Tibial nerve (tissue), 4 donors: ENCODE results near the gene GSTA4. TPM values are rescaled to one million over a fixed set of nuclear protein-coding genes. Genes with fewer than 3 reads are reported as not detected.

Experiments used
- DNase-seq, 2 donors: peaks; one replicate each; pipeline ENCODE4 v3.0.0-alpha.2; 2019; ENCODE audit warnings: low spot score in 2 of 2
- H3K27ac ChIP-seq, 4 donors: fragments of 200-600 bp; sonication (generic) in 3 of 4; one replicate each; pipeline ENCODE4 v1.5.1; 2017 to 2019; ENCODE audit warnings: mild to moderate bottlenecking in 1 of 4
- H3K27me3 ChIP-seq, 2 donors: fragments of 200-600 bp; sonication (generic) in 1 of 2; one replicate each; pipeline versions ENCODE4 v1.5.1 to v1.6.0; 2017 to 2019
- H3K36me3 ChIP-seq, 3 donors: fragments of 200-600 bp; sonication (generic); one replicate each; pipeline ENCODE4 v1.5.1; 2018 to 2019
- H3K4me1 ChIP-seq, 4 donors: fragments of 200-600 bp; sonication (generic) in 3 of 4; one replicate each; pipeline ENCODE4 v1.5.1; 2017 to 2019
- H3K4me3 ChIP-seq, 4 donors: fragments of 200-600 bp; sonication (generic) in 3 of 4; one replicate each; pipeline ENCODE4 v1.5.1; 2017 to 2019; ENCODE audit warnings: mild to moderate bottlenecking in 1 of 4, moderate library complexity in 1 of 4
- H3K9me3 ChIP-seq, 4 donors: fragments of 200-600 bp; sonication (generic) in 3 of 4; one replicate each; pipeline ENCODE4 v1.5.1; 2017 to 2019
- CTCF ChIP-seq, 5 experiments: fragments of 200-600 bp in 3 of 5; fragments of 450-650 bp in 2 of 5; sonication (generic) in 3 of 5; IDR thresholded peaks; one replicate each; pipeline ENCODE4 v1.5.1; 2016 to 2019; ENCODE audit warnings: antibody characterized with exemption in 5 of 5, mild to moderate bottlenecking in 3 of 5, moderate library complexity in 2 of 5
- EP300 ChIP-seq, 2 donors: sonication (generic); formaldehyde crosslinking; IDR thresholded peaks; one replicate each; pipeline ENCODE4 v1.6.1; 2017; ENCODE audit warnings: antibody characterized with exemption in 2 of 2, mild to moderate bottlenecking in 1 of 2
- POLR2A ChIP-seq, 2 donors: fragments of 450-650 bp; IDR thresholded peaks; one replicate each; pipeline ENCODE4 v1.6.1; 2017; ENCODE audit warnings: antibody characterized with exemption in 2 of 2, mild to moderate bottlenecking in 2 of 2, moderate library complexity in 2 of 2
- whole genome bisulfite sequencing, 2 donors: methylation state at CpG; one replicate each; pipeline ENCODE4 v1.1.5; 2018; 5-methylcytosine and 5-hydroxymethylcytosine counted together
- total RNA-seq, 4 donors: library from RNA; depleted of rRNA; stranded (reverse); fragments of >200 nt; gene quantifications; one replicate each; pipeline ENCODE4 v1.1.0, GENCODE V29; 2016

GSTA4 gene
- total RNA-seq, 4 donors from 2014 or later, result 24.3 to 34.7 (median 29.1) TPM

- TF ChIP-seq CTCF (IDR thresholded peaks at IDR 0.05) (no peak), POLR2A (IDR thresholded peaks at IDR 0.05) (no peak), EP300 (IDR thresholded peaks at IDR 0.05) (no peak)
- Histone ChIP-seq H3K9me3 (no peaks in the 10 kb centered on the region), H3K27ac (no peak overlapping the region), H3K4me3 (no peak overlapping the region), H3K4me1 (peaks cover 0 to 44% (median 14%) of the 10 kb centered on the region in 4 donors), H3K27me3 (no peaks in the 10 kb centered on the region), H3K36me3 (peaks cover 0 to 44% (median 7%) of the 10 kb centered on the region in 3 donors)
- 85 to 88% methylated on average over 4 of the region's 4 CpGs for WGBS, 2 donors
- DNase-seq, result no peak
Measured at GRCh38 chr6:53041356-53041755, 46.3 kb upstream of the GSTA4 start.

- DNase-seq, result no peak
- no peaks in the 10 kb centered on the region for H3K27me3 ChIP-seq
- H3K9me3 ChIP-seq, result no peaks in the 10 kb centered on the region
- H3K27ac ChIP-seq, result no peak overlapping the region
- TF ChIP-seq POLR2A (IDR thresholded peaks at IDR 0.05) (no peak), EP300 (IDR thresholded peaks at IDR 0.05) (no peak), CTCF (IDR thresholded peaks at IDR 0.05) (no peak)
- H3K36me3 ChIP-seq, result peaks cover 0 to 60% (median 7%) of the 10 kb centered on the region in 3 donors
- peaks cover 0 to 29% (median 12%) of the 10 kb centered on the region in 4 donors for H3K4me1 ChIP-seq
- no peak overlapping the region for H3K4me3 ChIP-seq
Measured at GRCh38 chr6:53038596-53038995, 43.5 kb upstream of the GSTA4 start.

- Histone ChIP-seq H3K9me3 (no peaks in the 10 kb centered on the region), H3K27ac (no peak overlapping the region), H3K4me1 (peaks cover 0 to 29% (median 13%) of the 10 kb centered on the region in 4 donors), H3K36me3 (peaks cover 0 to 60% (median 7%) of the 10 kb centered on the region in 3 donors), H3K4me3 (no peak overlapping the region), H3K27me3 (no peaks in the 10 kb centered on the region)
- WGBS, 2 donors, result 91 to 100% methylated on average over 1 of the region's 1 CpG
- no peak for DNase-seq
- TF ChIP-seq CTCF (IDR thresholded peaks at IDR 0.05) (no peak), POLR2A (IDR thresholded peaks at IDR 0.05) (no peak), EP300 (IDR thresholded peaks at IDR 0.05) (no peak)
Measured at GRCh38 chr6:53038141-53038540, 43.1 kb upstream of the GSTA4 start.

- 76 to 86% methylated on average over 8 of the region's 8 CpGs for WGBS, 2 donors
- Histone ChIP-seq H3K27ac (no peak overlapping the region), H3K4me3 (no peak overlapping the region), H3K9me3 (no peaks in the 10 kb centered on the region), H3K4me1 (peaks cover 0 to 21% (median 5%) of the 10 kb centered on the region in 4 donors), H3K27me3 (no peaks in the 10 kb centered on the region), H3K36me3 (peaks cover 0 to 60% (median 5%) of the 10 kb centered on the region in 3 donors)
- DNase-seq, result no peak
- TF ChIP-seq POLR2A (IDR thresholded peaks at IDR 0.05), result no peak
- TF ChIP-seq CTCF (IDR thresholded peaks at IDR 0.05), result no peak
- TF ChIP-seq EP300 (IDR thresholded peaks at IDR 0.05), result no peak
Measured at GRCh38 chr6:53035549-53036213, 40.6 kb upstream of the GSTA4 start.

- peaks cover 0 to 59% (median 0%) of the 10 kb centered on the region in 3 donors for H3K36me3 ChIP-seq
Measured at GRCh38 chr6:53033764-53034163, 38.7 kb upstream of the GSTA4 start.

More at GRCh38 chr6:53033764-53034163, 38.7 kb upstream of the GSTA4 start:
- peak in 1 of 2 donors; percentile 30 for DNase-seq
- Histone ChIP-seq H3K4me3 (no peak overlapping the region), H3K27ac (peak overlapping the region in 2 of 4 donors; percentile 26 to 61), H3K4me1 (peaks cover 0 to 21% (median 5%) of the 10 kb centered on the region in 4 donors), H3K27me3 (no peaks in the 10 kb centered on the region), H3K9me3 (no peaks in the 10 kb centered on the region)
- 39 to 43% methylated on average over 4 of the region's 4 CpGs for WGBS, 2 donors
- TF ChIP-seq CTCF (IDR thresholded peaks at IDR 0.05) (no peak), EP300 (IDR thresholded peaks at IDR 0.05) (no peak), POLR2A (IDR thresholded peaks at IDR 0.05) (no peak)
